Colonic mucosa (tissue), 4 donors: Measurements from ENCODE around the gene ATP10A. TPM values are rescaled to one million over a fixed set of nuclear protein-coding genes. Genes with fewer than 3 reads are reported as not detected.

Experiments
- DNase-seq: peaks from one replicate; pipeline ENCODE4 v3.0.0-alpha.2; 2020
- H3K27ac ChIP-seq: fragments of 200-600 bp; one replicate; pipeline ENCODE4 v1.8.0; 2021
- H3K27me3 ChIP-seq: fragments of 200-600 bp; one replicate; pipeline ENCODE4 v1.8.0; 2021
- H3K36me3 ChIP-seq: fragments of 200-600 bp; one replicate; pipeline ENCODE4 v1.8.0; 2021
- H3K4me1 ChIP-seq: fragments of 200-600 bp; one replicate; pipeline ENCODE4 v1.8.0; 2021; ENCODE audit warnings: mild to moderate bottlenecking
- H3K4me3 ChIP-seq: fragments of 200-600 bp; one replicate; pipeline ENCODE4 v1.8.0; 2021
- H3K9ac ChIP-seq, 2 donors: one replicate each; pipeline ENCODE4 v1.7.0; 2013; ENCODE audit warnings: control low read depth in 2 of 2, low read depth in 2 of 2, low read length in 2 of 2
- H3K9me3 ChIP-seq: fragments of 200-600 bp; one replicate; pipeline ENCODE4 v1.8.0; 2021
- intact Hi-C: fragments of 100-400 bp; cut with DNase I; formaldehyde crosslinking; loops from one replicate; pipeline ENCODE4 v1.14.1; 2022
- total RNA-seq, 2 donors: library from RNA; stranded (reverse); fragmentation: NEBNext Ultra II Directional in 1 of 2; extraction: Animal tissue kit (Norgen Biotek cat#: 25700) in 1 of 2; gene quantifications; one replicate each; pipeline ENCODE4 v1.2.1, GENCODE V29; 2021
- TF ChIP-seq, protein P1 (sequence below): fragments of 200-600 bp; IDR thresholded peaks from one replicate; pipeline ENCODE4 v1.8.0; 2022; ENCODE audit warnings: antibody characterized with exemption, mild to moderate bottlenecking
- donor health status: healthy.
- donor health status: DM: no; HTN: no; CAD: no.
- donor health status: DM: no; HTN: no; CAD: no.

The ATP10A gene, protein sequence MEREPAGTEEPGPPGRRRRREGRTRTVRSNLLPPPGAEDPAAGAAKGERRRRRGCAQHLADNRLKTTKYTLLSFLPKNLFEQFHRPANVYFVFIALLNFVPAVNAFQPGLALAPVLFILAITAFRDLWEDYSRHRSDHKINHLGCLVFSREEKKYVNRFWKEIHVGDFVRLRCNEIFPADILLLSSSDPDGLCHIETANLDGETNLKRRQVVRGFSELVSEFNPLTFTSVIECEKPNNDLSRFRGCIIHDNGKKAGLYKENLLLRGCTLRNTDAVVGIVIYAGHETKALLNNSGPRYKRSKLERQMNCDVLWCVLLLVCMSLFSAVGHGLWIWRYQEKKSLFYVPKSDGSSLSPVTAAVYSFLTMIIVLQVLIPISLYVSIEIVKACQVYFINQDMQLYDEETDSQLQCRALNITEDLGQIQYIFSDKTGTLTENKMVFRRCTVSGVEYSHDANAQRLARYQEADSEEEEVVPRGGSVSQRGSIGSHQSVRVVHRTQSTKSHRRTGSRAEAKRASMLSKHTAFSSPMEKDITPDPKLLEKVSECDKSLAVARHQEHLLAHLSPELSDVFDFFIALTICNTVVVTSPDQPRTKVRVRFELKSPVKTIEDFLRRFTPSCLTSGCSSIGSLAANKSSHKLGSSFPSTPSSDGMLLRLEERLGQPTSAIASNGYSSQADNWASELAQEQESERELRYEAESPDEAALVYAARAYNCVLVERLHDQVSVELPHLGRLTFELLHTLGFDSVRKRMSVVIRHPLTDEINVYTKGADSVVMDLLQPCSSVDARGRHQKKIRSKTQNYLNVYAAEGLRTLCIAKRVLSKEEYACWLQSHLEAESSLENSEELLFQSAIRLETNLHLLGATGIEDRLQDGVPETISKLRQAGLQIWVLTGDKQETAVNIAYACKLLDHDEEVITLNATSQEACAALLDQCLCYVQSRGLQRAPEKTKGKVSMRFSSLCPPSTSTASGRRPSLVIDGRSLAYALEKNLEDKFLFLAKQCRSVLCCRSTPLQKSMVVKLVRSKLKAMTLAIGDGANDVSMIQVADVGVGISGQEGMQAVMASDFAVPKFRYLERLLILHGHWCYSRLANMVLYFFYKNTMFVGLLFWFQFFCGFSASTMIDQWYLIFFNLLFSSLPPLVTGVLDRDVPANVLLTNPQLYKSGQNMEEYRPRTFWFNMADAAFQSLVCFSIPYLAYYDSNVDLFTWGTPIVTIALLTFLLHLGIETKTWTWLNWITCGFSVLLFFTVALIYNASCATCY (N-terminal part only)
- total RNA-seq, result 1 to 10 TPM in 1 of 2 donors, under 1 TPM in 1; 0.89 to 1.0 TPM

DNA sequence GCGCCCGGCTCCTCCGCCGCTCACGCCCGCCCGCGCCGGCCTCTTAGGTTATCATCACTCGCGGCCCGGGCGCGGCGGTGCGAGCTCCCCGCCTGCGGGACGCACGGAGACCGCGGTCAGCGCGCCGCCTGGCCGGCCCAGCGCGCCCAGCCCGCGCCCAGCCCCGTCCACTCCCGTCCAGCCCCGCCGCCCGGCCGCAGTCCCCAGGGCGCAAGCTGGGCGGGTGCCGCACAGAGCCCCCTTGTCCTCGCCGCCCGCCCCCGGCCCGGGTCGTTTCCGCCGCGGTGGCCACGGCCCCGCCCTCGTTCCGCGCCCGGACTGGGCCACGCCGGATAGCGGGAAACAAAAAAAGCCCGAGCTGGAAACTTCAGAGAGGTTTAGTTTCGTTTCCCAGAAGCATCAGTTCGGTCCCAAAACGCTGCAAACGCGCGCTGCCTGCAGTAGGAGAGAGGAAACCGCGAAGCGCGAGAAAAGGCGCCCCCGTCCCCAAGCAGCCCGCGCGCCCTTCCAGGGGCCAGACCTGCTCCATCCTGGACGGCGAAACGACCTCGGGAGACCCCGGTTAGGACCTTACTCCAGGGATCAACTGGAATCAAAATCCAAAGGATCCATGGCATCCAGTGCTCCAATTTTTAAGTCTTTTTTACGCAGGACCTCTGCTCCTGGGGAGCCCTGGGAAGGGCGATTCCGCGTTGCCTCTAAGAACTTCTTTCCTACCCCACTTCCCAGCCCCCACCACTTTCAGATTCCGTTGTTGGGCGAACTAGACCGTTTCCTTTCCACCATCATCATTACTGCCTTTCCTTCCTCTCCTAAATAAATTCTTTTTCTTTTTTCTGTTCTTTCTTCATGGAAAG, at the start of gene ATP10A:
TSS of gene ATP10A (minus strand) at position 217 of the 857 bp plus-strand sequence. CDS start 231 bp downstream, outside the sequence.
- Histone ChIP-seq H3K27me3 (no peaks in the 10 kb centered on the region), H3K36me3 (no peaks in the 10 kb centered on the region), H3K4me3 (peak within 1 kb of the TSS; percentile 45), H3K27ac (peak within 1 kb of the TSS; percentile 47), H3K4me1 (no peaks in the 10 kb centered on the region), H3K9me3 (no peaks in the 10 kb centered on the region), H3K9ac (peak within 1 kb of the TSS; percentile 55 to 58)
- TF ChIP-seq, protein P1, sequence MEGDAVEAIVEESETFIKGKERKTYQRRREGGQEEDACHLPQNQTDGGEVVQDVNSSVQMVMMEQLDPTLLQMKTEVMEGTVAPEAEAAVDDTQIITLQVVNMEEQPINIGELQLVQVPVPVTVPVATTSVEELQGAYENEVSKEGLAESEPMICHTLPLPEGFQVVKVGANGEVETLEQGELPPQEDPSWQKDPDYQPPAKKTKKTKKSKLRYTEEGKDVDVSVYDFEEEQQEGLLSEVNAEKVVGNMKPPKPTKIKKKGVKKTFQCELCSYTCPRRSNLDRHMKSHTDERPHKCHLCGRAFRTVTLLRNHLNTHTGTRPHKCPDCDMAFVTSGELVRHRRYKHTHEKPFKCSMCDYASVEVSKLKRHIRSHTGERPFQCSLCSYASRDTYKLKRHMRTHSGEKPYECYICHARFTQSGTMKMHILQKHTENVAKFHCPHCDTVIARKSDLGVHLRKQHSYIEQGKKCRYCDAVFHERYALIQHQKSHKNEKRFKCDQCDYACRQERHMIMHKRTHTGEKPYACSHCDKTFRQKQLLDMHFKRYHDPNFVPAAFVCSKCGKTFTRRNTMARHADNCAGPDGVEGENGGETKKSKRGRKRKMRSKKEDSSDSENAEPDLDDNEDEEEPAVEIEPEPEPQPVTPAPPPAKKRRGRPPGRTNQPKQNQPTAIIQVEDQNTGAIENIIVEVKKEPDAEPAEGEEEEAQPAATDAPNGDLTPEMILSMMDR, result no peak
- intact Hi-C loops, result no loop called here
- no peak for DNase-seq

DNA sequence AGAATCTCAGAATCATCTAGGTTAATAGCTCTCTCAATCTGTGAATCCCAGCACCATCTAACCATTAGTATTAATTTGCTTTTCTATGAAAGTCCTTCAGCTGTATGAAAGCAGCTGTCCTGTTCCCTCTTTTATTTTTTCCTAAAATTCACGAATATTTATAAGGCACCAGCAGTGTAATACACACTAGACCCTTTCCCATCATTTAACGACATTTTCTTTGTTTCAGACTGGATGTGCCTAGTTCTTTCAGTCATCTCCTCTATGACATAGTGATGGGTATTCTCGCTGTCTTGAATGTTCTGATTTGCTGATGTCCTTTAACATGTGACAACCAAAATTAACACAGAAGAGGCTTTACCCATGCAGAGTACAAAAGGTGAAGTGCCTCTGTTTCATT, 48.9 kb upstream of the ATP10A start:
- H3K4me1 ChIP-seq, result no peaks in the 10 kb centered on the region
- TF ChIP-seq, protein P1, result no peak
- no peaks in the 10 kb centered on the region for H3K27me3 ChIP-seq
- intact Hi-C loops, result no loop called here
- H3K36me3 ChIP-seq, result no peaks in the 10 kb centered on the region
- no peak for DNase-seq
- H3K9me3 ChIP-seq, result no peaks in the 10 kb centered on the region
- H3K9ac ChIP-seq, result no peak overlapping the region
- H3K4me3 ChIP-seq, result no peak overlapping the region
- H3K27ac ChIP-seq, result no peak overlapping the region

DNA sequence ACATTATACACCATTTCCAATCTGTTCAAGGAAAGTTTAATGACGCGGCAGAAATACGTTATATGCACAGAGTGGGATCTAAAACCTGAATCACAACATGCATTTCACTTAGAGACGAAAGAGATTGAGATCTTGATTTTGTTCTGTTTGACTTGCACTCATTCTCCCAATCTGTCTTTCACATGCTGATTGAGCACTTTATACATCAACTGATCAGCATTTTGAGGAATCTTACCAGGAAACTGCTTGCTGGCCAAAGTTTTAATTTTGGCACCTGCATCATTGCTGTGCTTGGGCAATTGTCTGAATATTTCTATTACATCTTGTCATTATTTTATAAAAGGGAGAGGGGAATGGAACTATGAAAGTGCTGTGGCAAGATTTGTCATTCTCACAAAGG, 47.7 kb upstream of the ATP10A start:
- no peak overlapping the region for H3K4me3 ChIP-seq
- no peak overlapping the region for H3K27ac ChIP-seq
- TF ChIP-seq, protein P1, result no peak
- H3K9me3 ChIP-seq, result no peaks in the 10 kb centered on the region
- H3K36me3 ChIP-seq, result no peaks in the 10 kb centered on the region
- intact Hi-C loops, result no loop called here
- H3K9ac ChIP-seq, result no peak overlapping the region
- no peaks in the 10 kb centered on the region for H3K27me3 ChIP-seq
- H3K4me1 ChIP-seq, result no peaks in the 10 kb centered on the region
- DNase-seq, result no peak

DNA sequence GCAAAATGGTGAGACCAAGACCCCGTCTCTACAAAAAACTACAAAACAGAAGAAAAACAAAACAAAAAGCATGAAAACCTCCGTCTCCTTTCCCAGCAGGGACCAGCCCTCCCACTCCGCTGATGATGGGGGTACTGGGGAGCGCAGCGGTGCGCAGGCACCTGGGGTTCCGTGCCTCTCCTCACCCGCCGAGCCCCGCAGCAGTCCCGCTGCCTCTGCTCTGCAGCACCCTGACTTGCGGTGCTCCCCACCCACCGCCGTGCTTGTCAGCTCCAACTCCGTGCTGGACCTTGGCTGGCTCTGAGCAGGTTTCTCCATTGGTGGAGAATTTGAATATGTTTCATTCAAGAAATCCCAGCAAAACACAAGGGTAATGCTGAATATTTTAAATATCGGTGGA, 46.7 kb upstream of the ATP10A start:
- Histone ChIP-seq H3K4me1 (no peaks in the 10 kb centered on the region), H3K9me3 (no peaks in the 10 kb centered on the region), H3K9ac (no peak overlapping the region), H3K4me3 (no peak overlapping the region), H3K36me3 (no peaks in the 10 kb centered on the region), H3K27ac (no peak overlapping the region), H3K27me3 (no peaks in the 10 kb centered on the region)
- intact Hi-C loops, result no loop called here
- no peak for DNase-seq
- TF ChIP-seq, protein P1, result no peak
